ENCODE results near the gene COL9A1.

DNA sequence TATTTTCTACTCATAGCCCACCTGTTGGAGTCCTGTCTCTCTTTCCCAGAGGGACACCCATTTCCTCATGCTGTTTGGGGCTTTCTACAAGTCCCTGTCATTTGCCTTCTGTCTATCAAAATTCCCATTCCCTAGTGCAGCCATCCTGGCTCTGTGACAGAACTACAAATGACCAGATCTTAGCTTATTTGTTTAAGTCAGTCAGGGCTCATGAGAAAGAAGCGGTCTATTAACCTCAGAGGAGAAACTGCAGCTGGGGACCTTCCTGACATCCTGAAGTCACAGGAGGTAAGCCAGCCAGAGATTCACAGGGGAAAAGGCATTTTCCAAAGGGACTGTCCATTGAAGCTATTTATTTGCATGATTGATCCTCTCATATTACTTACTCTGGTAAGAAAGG lies 1.7 kb upstream of the COL9A1 start:
- TF ChIP-seq, protein P1, sequence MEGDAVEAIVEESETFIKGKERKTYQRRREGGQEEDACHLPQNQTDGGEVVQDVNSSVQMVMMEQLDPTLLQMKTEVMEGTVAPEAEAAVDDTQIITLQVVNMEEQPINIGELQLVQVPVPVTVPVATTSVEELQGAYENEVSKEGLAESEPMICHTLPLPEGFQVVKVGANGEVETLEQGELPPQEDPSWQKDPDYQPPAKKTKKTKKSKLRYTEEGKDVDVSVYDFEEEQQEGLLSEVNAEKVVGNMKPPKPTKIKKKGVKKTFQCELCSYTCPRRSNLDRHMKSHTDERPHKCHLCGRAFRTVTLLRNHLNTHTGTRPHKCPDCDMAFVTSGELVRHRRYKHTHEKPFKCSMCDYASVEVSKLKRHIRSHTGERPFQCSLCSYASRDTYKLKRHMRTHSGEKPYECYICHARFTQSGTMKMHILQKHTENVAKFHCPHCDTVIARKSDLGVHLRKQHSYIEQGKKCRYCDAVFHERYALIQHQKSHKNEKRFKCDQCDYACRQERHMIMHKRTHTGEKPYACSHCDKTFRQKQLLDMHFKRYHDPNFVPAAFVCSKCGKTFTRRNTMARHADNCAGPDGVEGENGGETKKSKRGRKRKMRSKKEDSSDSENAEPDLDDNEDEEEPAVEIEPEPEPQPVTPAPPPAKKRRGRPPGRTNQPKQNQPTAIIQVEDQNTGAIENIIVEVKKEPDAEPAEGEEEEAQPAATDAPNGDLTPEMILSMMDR (IDR thresholded peaks at IDR 0.05): no peak
- TF ChIP-seq EZH2 (IDR thresholded peaks at IDR 0.05; ENCODE audit: borderline replicate concordance, insufficient read depth, low read depth, low read length, poor library complexity, severe bottlenecking): no peak

All from B cell (primary cell).